Chondrocyte (in vitro differentiated cells): ENCODE measurements around the gene MARCHF10. TPM values are rescaled to one million over a fixed set of nuclear protein-coding genes. Genes with fewer than 3 reads are reported as not detected.
"Not testable (repeated sequence)": the region's sequence is repeated elsewhere in the genome, so short reads cannot be mapped to it uniquely, and the experiment has no call there.

Source experiments
- DNase-seq: peaks from one replicate; pipeline ENCODE4 v3.0.0; 2021; ENCODE audit warnings: mixed read lengths, low spot score
- H3K27ac Mint-ChIP-seq: one replicate; pipeline ENCODE4 v1.8.0; 2021; ENCODE audit warnings: mild to moderate bottlenecking, moderate library complexity, mixed read lengths; ENCODE audit not compliant: unreplicated experiment
- H3K27me3 Mint-ChIP-seq: 2 replicates; pipeline ENCODE4 v1.8.0; 2021; ENCODE audit warnings: low read depth, mixed read lengths
- H3K36me3 Mint-ChIP-seq: 2 replicates; pipeline ENCODE4 v1.8.0; 2021; ENCODE audit warnings: low read depth, mixed read lengths
- H3K4me1 Mint-ChIP-seq: 2 replicates; pipeline ENCODE4 v1.8.0; 2021; ENCODE audit warnings: low read depth, mild to moderate bottlenecking, mixed read lengths
- H3K4me3 Mint-ChIP-seq: one replicate; pipeline ENCODE4 v1.8.0; 2021; ENCODE audit warnings: mild to moderate bottlenecking, moderate library complexity, mixed read lengths; ENCODE audit not compliant: unreplicated experiment
- H3K9me3 Mint-ChIP-seq: 2 replicates; pipeline ENCODE4 v1.8.0; 2021; ENCODE audit warnings: low read depth, mixed read lengths
- CTCF ChIP-seq: fragments of 200-600 bp; sonication (generic); IDR thresholded peaks from 2 replicates; pipeline ENCODE4 v1.5.0; 2021; ENCODE audit warnings: antibody characterized with exemption, mild to moderate bottlenecking, moderate library complexity
- total RNA-seq: library from RNA; stranded (reverse); gene quantifications from 3 replicates; pipeline ENCODE4 v1.2.1, GENCODE V29; 2021

The MARCHF10 gene
- total RNA-seq, 1 donor from 2014 or later, result 0.17 TPM

- H3K4me3 Mint-ChIP-seq, result no peak overlapping the region
- no peaks in the 10 kb centered on the region for H3K27me3 Mint-ChIP-seq
- H3K9me3 Mint-ChIP-seq, result no peaks in the 10 kb centered on the region
- TF ChIP-seq CTCF, result no peak
- H3K27ac Mint-ChIP-seq, result no peak overlapping the region
- peaks cover 8% of the 10 kb centered on the region for H3K36me3 Mint-ChIP-seq
- H3K4me1 Mint-ChIP-seq, result peaks cover 23% of the 10 kb centered on the region
- peak; percentile 73 for DNase-seq
These were observed 111.2 kb downstream of the MARCHF10 start for GRCh38 chr17:62696726-62697490.

DNA sequence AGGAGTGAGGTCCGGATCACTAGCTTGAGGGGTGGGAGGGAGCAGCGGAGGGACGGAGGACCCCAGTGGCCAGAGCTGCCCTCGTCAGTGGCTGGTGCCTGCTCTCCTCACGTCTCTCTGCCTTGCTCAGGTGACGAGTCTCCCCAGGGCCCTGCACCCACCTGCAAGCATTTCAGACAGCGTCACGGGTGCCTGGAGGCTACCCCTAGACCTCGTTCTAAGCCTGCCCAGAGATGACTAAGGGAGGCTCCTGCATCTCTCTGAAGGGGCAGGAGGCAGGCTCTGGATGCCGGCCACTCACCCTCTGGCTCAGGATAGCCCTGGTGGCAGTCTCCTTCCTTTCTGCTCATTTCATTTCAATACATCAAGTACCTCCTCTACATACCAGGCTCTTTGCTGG is 111.9 kb downstream of the MARCHF10 start:
- H3K27ac Mint-ChIP-seq, result peak overlapping the region; percentile 61
- H3K36me3 Mint-ChIP-seq, result peaks cover 10% of the 10 kb centered on the region
- H3K9me3 Mint-ChIP-seq, result no peaks in the 10 kb centered on the region
- DNase-seq, result peak; percentile 77
- H3K4me3 Mint-ChIP-seq, result no peak overlapping the region
- H3K4me1 Mint-ChIP-seq, result peaks cover 23% of the 10 kb centered on the region
- TF ChIP-seq CTCF, result no peak
- no peaks in the 10 kb centered on the region for H3K27me3 Mint-ChIP-seq

GRCh38 chr17:62695093-62695738 is 112.9 kb downstream of the MARCHF10 start:
- peak overlapping the region; percentile 32 for H3K27ac Mint-ChIP-seq
- H3K4me3 Mint-ChIP-seq, H3K27me3 Mint-ChIP-seq, DNase-seq, H3K9me3 Mint-ChIP-seq: not testable (repeated sequence)
- peaks cover 23% of the 10 kb centered on the region for H3K4me1 Mint-ChIP-seq
- H3K36me3 Mint-ChIP-seq, result peaks cover 14% of the 10 kb centered on the region

GRCh38 chr17:62693616-62694409 is 114.3 kb downstream of the MARCHF10 start:
- H3K27ac Mint-ChIP-seq, result no peak overlapping the region
- DNase-seq, result no peak
- H3K27me3 Mint-ChIP-seq, result no peaks in the 10 kb centered on the region
- H3K9me3 Mint-ChIP-seq, result no peaks in the 10 kb centered on the region
- peaks cover 15% of the 10 kb centered on the region for H3K36me3 Mint-ChIP-seq
- TF ChIP-seq CTCF, result no peak
- H3K4me3 Mint-ChIP-seq, result no peak overlapping the region
- peaks cover 10% of the 10 kb centered on the region for H3K4me1 Mint-ChIP-seq

- DNase-seq, result no peak
These were observed 115.2 kb downstream of the MARCHF10 start for GRCh38 chr17:62692721-62693431.

More at GRCh38 chr17:62692721-62693431, 115.2 kb downstream of the MARCHF10 start:
- Mint-ChIP-seq H3K27ac (no peak overlapping the region), H3K36me3 (peaks cover 15% of the 10 kb centered on the region), H3K27me3 (no peaks in the 10 kb centered on the region), H3K4me3 (no peak overlapping the region), H3K9me3 (no peaks in the 10 kb centered on the region), H3K4me1 (peaks cover 4% of the 10 kb centered on the region)
- TF ChIP-seq CTCF, result peak; percentile 67
